HG02970 (cell line): ENCODE results near the gene ZIC4.

Experiments used
- ATAC-seq: cut with Tn5 transposase; IDR thresholded peaks from one replicate; pipeline ENCODE4 v1.9.1; 2021; ENCODE audit warnings: mild to moderate bottlenecking, moderate library complexity, moderate number of reproducible peaks; ENCODE audit not compliant: unreplicated experiment, low FRiP score

The ZIC4 gene

GRCh38 chr3:147407498-147408187 is 1.3 kb upstream of the ZIC4 start:
- ATAC-seq: no peak

DNA sequence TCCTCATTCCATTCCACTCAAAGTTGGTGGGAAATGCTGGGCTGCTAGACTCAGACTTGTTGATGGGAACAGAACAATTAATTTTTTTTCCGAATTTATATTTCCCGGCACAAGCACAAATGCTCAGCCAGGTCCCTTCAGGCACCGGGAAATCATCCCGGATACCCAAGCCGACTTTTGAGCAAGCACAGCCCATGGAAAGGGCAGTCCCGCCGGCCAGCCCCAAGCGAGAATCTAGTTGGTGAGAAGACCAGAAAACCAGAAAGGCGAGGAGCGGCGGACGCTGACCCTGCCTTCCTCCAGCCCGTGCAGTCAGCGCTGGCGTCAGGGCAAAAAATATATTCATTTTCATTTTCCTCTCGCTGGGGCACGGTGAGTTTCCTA is 763 bp upstream of the ZIC4 start:
- ATAC-seq: no peak

- ATAC-seq: no peak
Measured at GRCh38 chr3:147405231-147406027, 914 bp downstream of the ZIC4 start.

DNA sequence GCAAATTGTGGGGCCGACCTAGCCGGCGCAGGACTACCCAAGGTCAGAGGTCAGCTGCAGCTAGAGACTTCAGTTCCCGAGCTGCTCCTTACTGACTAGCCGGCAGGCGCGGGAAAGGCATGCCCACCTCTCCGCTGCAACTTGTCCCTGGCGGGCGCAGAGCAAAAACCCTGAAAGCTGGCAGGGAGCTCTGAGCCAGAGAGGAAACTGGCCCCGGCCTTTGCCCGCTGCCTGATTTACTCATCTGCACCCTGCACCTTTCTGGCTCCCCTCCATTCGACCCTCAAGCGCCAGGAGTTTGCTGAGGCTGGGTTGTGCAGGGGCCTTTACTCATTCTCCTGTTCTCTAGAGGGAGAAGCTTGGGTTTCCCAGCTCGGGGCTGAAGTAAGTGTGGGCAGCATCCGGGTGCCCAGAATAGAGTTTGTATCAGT is 1.5 kb downstream of the ZIC4 start:
- ATAC-seq: no peak

DNA sequence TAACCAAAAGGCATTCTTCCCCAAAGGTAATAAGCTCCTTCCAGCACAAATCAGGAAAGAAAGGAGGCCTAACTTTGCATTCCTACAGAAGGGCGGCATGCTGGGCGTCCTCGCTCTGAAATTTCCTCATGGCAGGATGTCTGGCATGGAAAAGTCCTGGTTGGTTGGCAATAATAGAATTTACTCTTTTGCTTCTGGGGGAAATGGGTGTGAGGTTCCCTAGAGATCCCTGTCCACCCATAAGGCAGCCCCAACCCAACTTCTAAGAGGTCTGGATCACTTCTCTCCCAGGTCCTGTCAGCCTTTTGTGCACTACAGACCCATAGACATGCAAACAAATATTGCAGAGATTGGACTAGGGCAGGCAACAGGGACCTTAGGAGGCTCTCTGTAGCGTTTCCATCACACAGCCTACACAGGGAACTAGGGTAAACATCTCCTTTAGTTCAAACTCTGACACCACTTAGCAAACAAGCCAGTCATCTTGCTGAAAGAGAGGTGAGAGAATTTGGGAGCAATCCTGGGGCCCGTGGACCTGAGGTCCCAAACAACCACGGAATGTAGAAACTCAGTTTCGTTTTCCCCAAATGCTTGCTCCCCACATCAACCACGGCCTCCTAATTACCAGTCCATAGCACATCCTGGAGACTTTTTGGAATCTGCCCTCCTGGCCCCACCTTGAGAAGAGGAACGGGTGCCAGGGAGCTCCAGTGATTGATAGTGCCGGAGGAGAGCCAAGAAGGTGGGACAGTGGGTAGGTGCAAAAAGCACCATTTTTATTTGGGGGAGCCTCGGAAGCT is 2.1 kb downstream of the ZIC4 start:
- ATAC-seq: no peak

DNA sequence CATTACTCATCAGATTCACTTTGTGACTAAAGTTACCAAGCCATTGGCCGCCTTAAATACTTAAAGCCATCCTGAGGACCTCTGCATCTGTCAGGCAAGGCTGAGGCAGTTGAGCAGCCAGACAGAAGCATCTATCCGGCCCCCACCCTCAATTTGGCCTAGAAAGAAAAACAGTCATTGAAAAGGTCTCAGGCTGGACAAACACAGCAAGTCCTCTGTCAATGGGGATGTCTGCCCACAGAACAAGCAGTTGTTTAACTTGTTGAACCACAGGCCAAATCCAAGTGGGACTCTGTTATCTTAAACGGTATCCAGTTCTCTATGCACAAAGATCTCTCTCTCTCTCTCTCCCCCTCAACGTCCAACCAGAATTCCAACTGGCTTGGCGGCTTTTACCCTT is 2.8 kb downstream of the ZIC4 start:
- no peak for ATAC-seq

DNA sequence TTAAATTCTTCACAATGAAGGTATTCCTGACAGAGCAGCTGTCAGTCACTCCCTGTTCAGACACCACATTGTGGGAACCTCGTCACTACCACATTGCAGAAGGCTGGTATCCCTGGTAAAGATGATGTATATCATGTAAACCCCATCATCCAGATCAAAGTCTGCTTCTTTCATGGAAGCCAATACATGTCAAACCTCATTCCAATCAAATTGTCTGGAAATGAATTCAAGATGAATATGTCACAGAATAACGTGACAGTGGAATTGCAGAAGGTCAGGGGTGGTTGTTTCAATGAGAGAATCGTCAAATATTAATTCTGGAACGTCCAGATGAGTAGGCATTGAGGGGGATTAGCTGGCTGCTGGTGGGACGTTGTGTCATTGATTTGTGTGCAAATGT is 4.2 kb downstream of the ZIC4 start:
- ATAC-seq: no peak

- no peak for ATAC-seq
Measured at GRCh38 chr3:147401421-147401820, 4.9 kb downstream of the ZIC4 start.

DNA sequence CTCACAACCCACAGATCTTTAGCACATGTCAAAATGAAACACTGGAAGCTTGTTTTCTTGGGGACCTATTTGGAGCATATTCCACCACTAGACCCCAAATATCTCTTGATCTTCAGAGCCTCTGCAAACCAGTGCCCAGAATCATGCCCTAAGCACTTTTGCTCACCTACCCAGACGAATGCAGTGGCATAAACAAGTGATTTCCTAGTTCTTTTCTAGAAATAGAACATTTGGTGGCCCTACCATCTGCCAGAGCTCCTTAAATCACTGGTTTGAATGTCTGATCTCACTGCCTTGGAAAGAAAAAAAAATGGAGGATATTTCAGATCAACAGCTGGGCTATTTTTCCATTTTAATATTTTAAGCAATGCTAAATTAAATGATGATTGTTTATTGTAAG is 5.3 kb downstream of the ZIC4 start:
- ATAC-seq: no peak

- ATAC-seq: no peak
Measured at GRCh38 chr3:147400111-147400510, 6.2 kb downstream of the ZIC4 start.

DNA sequence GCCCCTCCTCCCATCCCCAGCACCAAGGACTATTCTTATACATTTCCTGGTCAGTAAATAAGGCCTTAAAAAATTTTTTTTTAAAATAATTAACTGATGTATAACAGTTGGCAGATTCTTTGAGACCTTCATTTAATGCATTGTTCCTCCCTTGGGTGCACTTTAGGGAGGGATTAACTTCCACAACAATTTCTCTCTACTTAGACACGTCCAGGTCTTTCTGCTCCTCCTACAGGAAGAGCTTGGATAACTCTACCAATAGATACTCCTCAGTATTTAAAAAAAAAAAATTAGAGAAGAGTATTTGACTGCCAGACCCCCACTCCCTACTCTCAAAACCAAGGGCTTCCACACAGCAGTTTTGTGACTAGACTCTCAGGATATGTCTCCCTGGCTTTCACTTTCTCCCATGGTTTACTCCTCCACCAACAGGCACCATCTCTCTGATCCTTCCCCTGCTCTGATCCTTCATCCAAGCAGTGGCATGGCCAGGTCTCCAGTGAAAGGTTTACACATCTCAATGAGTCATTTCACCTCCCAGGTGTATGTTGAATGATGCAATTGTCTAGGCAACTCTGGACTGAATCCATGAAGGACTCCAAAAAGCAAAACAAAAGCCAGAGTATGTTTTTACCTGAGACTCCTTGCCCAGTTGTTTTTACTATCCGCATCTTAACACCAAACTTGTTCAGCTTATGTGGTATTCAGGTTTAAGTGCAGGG is 7.4 kb downstream of the ZIC4 start:
- no peak for ATAC-seq

DNA sequence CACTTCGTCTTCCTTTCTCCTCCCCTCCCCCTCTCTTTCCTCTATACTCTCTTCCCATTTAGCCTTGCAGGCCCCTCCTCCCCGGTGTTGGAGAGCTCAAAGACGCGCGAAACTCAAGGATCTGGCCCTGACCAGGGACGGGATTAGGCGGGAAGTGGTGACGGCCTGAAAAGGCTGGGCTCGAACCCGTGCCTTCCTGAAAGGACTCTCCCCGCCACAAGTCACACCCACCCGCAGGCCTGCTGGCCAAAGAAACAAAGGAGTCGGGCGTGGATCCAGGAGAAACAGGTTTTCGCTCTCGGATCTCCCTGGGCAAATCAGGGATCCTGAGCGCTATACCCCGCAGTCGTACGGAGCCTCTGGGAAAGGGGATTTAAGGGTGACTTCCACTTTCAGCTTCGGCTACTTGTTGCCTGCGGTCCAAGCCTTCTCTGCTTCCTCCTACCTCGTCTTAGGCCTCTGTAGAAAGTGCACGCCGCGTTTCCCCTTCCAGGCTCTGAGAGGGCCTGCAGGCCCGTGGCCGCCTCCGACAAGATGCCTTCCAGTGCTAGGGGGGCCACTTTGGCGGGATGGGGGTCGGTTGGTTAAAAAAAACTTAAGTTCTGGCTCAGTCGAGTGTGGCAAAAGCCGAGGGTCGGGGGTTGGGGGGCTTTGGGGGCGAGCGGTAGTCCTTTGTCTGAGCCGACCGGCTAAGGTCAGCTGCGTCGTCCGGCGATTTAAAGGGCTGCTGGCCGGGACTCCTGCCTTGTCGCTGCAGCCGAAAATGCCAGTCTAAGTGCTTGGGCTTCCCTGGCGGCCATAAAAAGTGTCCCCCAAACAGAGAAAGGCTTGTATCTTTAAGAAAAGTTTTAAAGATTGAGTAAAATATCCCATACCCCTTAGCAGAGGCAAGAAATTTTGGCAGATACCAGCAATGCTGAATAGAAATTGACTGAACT is 8.2 kb downstream of the ZIC4 start:
- ATAC-seq: no peak

DNA sequence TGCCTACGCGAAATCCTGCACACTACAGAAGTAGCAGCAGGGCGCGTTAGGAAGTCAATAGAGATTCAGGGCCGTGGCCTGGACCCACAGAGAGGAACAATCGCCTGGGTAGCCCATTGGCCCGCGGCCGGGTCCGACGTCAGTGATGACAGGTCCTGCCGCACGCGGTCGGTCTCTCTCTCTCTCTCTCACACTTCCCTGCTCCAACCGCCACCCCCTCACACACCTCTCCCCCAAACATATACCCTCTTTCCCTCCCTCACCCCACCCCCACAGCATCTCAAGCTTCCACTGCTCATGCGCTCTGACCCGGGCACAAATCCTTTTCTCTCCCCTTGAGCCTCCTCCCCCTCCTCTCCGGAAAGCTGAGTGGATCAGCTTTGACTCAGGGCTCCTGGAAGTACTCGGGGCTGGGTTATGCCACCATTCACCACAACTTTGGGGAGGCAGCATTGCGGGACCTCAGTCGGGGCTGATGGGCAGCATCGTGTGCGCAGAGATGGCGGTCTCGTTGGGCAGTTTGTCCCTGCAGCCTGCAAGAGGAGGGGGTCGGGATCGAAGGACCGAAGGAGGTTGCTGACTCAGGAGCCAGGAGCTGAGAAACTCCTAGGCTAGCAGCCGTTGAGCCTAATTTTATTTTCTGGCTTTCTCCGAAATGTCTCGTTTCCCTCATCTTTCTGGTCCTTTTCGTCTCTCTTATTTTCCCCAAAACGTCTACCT is 9.0 kb downstream of the ZIC4 start:
- ATAC-seq: no peak

DNA sequence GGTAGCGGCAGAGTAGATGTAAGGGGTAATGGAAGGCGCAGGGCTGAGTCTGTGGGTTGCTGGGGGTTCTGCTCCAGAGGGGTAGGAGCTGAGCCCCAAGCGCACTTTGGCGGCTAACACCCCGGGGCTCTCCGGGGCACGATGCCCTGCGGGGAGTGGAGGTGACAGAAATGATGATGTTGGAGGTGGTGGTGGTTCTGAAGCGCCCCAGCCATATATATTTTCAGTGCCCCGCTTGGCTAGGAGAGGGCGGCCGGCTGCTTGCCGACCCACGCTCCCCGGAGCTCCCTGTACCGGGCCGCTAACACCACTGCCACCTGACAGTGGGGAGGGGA is 9.7 kb downstream of the ZIC4 start:
- ATAC-seq: no peak

- no peak for ATAC-seq
Measured at GRCh38 chr3:147395899-147396711, 10.2 kb downstream of the ZIC4 start.

DNA sequence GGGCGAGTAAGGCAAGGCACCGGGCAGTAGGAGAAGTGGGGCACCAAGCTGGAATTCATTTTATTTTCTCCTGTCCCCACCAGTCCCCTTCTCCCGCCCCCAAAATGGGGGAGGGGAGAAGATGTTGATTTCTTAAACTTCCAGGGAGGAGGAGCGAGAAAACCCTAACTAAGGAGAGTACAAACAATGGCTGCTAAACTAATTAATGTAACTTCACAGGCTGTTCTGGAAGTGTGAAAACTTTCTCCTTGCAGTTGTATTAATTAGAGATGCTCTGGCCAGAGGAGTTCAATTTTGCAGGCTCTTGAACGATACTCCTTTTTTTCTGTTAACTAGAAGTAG is 11.5 kb downstream of the ZIC4 start:
- ATAC-seq: no peak

DNA sequence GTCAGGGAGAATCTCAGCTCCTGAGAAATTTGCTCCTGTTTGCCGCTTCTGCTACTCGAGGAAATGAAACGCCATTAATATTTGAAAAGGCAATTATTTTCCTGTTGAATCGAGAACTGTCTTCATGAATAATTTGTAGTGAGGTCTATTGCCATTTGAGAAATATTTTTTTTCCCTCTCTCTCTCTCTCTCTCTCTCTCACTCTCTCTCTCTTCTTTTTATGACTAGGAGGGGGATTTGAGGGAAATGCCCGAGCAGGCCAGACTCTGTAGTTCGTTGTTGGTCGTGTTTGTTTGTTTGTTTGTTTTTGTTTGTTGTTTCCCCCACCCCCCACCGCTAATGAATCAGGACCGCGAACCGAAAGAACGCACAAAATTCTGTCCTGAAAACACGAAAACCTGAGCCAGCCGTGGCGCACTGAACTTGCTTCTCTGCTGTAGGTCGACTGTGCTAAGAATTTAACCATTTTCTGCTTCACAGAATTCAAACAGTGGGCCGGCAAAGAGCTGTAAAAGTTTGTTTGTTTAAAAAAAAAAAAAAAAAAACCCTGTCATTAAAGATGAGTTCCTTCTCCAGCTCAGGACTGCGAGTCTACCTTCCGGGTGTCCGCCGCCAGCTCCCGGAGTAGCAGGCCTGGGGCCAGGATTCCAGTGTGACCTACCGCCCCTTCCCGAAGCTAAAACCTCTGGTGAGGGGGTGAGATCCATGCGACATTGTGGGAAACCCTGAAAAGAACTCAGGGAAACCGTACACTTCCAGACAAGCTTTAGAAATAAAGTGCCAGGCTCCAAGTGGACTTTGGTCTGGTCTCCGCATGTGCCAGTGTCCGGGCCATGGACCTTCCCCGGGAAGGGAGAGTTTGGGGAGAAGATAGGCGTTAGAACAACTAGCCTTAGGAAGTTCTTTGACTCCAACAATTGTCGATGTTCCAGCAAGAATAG is 12.1 kb downstream of the ZIC4 start:
- no peak for ATAC-seq
